Keratinocyte (primary cell): Measurements from ENCODE around the gene SCNN1B.

Experiments
- EZH2 ChIP-seq: IDR thresholded peaks from one replicate; pipeline ENCODE4 v1.6.1; 2012; ENCODE audit warnings: inconsistent platforms, mild to moderate bottlenecking, low read length, moderate library complexity
- TF ChIP-seq, protein P1 (sequence below), 3 experiments: IDR thresholded peaks in 1 of 3; conservative IDR thresholded peaks in 1 of 3; optimal IDR thresholded peaks in 1 of 3; 2 replicates in 2 of 3; 3 replicates in 1 of 3; pipeline versions ENCODE3 to v1.5.1; 2011; ENCODE audit warnings: low read length in 3 of 3, mild to moderate bottlenecking in 3 of 3, moderate library complexity in 2 of 3, control low read depth in 1 of 3, inconsistent platforms in 1 of 3; ENCODE audit not compliant: insufficient read depth in 2 of 3; ENCODE audit errors: extremely low read depth in 1 of 3

DNA sequence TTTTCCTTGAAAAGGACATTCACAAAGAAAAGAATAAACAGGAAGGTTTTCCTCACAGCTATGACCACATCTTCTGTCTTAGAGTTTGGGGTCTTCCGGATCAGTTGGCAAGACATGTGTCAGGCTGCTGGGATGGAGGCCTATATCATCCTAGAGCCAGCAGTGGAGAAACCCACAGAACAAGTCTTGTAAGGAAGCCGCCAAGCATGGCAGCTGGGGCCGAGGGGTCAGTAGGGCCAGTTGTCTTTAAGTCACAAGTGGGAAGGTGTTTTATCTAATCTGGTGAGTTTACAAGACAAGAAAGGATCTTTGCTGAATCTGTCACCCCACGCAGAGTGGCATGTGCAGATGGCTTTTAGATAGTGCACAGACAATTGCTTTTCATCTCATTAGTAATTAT lies 25.7 kb downstream of the SCNN1B start:
- TF ChIP-seq, protein P1, sequence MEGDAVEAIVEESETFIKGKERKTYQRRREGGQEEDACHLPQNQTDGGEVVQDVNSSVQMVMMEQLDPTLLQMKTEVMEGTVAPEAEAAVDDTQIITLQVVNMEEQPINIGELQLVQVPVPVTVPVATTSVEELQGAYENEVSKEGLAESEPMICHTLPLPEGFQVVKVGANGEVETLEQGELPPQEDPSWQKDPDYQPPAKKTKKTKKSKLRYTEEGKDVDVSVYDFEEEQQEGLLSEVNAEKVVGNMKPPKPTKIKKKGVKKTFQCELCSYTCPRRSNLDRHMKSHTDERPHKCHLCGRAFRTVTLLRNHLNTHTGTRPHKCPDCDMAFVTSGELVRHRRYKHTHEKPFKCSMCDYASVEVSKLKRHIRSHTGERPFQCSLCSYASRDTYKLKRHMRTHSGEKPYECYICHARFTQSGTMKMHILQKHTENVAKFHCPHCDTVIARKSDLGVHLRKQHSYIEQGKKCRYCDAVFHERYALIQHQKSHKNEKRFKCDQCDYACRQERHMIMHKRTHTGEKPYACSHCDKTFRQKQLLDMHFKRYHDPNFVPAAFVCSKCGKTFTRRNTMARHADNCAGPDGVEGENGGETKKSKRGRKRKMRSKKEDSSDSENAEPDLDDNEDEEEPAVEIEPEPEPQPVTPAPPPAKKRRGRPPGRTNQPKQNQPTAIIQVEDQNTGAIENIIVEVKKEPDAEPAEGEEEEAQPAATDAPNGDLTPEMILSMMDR (optimal IDR thresholded peaks at IDR 0.05 in 1 of 3, IDR thresholded peaks at IDR 0.05 in 1 of 3, conservative IDR thresholded peaks at IDR 0.05 in 1 of 3; ENCODE audit: extremely low read depth in 1 of 3, insufficient read depth in 2 of 3, low read length in 3 of 3), result no peak
- no peak for TF ChIP-seq EZH2
